GM12872 (cell line): ENCODE measurements around the gene TACR1.

ENCODE experiments used
- TF ChIP-seq, protein P1 (sequence below): IDR thresholded peaks from 3 replicates; pipeline ENCODE4 v1.5.1; 2011; ENCODE audit warnings: low read depth, mild to moderate bottlenecking, low read length, moderate library complexity; ENCODE audit not compliant: insufficient read depth

Gene TACR1

DNA sequence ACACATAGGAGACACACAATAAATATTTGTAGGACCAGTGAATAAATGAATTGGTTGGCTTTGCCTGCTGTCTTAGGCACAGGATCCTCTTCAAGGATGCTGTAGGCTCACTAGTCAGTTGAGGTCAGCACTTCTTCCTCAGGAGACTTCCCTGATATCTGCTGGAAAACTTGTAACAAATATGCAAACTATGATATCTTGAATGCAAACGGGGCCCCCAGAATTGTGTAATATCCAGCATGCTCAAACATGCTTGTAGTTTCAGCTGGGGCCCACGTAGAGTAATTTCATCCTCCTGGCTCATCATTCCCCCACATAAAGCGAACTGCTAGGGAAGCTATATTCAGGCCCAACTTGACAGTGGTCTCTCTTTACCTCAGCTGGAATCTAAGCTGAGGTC lies 197.3 kb downstream of the TACR1 start:
- TF ChIP-seq, protein P1, sequence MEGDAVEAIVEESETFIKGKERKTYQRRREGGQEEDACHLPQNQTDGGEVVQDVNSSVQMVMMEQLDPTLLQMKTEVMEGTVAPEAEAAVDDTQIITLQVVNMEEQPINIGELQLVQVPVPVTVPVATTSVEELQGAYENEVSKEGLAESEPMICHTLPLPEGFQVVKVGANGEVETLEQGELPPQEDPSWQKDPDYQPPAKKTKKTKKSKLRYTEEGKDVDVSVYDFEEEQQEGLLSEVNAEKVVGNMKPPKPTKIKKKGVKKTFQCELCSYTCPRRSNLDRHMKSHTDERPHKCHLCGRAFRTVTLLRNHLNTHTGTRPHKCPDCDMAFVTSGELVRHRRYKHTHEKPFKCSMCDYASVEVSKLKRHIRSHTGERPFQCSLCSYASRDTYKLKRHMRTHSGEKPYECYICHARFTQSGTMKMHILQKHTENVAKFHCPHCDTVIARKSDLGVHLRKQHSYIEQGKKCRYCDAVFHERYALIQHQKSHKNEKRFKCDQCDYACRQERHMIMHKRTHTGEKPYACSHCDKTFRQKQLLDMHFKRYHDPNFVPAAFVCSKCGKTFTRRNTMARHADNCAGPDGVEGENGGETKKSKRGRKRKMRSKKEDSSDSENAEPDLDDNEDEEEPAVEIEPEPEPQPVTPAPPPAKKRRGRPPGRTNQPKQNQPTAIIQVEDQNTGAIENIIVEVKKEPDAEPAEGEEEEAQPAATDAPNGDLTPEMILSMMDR: no peak

DNA sequence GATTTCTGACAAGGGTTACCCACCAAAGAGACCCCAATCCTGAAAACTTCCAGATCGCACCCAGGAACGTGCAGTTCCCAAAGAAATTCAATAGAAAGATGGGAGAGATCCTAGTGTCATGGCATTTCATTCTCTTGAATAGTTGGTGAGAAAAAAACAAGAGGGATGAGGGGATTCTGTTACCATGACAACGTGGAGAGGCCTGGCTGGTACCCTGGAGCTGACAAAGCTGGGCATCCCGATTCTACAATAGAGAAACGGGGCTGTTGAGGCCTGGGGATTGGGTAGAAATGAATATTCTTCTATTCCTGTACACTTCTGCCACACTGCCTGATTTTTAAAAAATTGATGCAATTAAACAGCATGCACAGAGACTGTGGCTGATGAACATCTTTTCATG lies 199.9 kb downstream of the TACR1 start:
- TF ChIP-seq, protein P1: no peak
